Measurements from ENCODE around the gene VEZF1.

- TF ChIP-seq POLR2A (IDR thresholded peaks at IDR 0.05): no peak
- TF ChIP-seq CTCF (IDR thresholded peaks at IDR 0.05 in 8 of 11, conservative IDR thresholded peaks at IDR 0.05 in 3 of 11): no peak
- no peak for TF ChIP-seq POLR2AphosphoS5 (IDR thresholded peaks at IDR 0.05)
These were observed 5.4 kb downstream of the VEZF1 start for GRCh38 chr17:57982452-57983170.

Measured in spleen (tissue), 7 donors.